Measurements from ENCODE around the gene ROGDI.

- TF ChIP-seq MAX (IDR thresholded peaks at IDR 0.05; ENCODE audit: low read depth, low read length) (no peak), POLR2A (IDR thresholded peaks at IDR 0.05; ENCODE audit: extremely low read depth, insufficient read length) (no peak)
Observed at GRCh38 chr16:4748682-4749411, 53.6 kb downstream of the ROGDI start.
